Right lobe of liver (tissue), 4 donors: ENCODE data around the gene DDT.

ENCODE experiments used
- CTCF ChIP-seq, 4 donors: fragments of 200-600 bp in 3 of 4; fragments of 450-650 bp in 1 of 4; IDR thresholded peaks; one replicate each; pipeline versions ENCODE4 v1.5.1 to v1.8.0; 2016 to 2022; ENCODE audit warnings: antibody characterized with exemption in 4 of 4, mild to moderate bottlenecking in 2 of 4
- POLR2A ChIP-seq: fragments of 450-650 bp; IDR thresholded peaks from one replicate; pipeline ENCODE4 v1.6.1; 2017; ENCODE audit warnings: antibody characterized with exemption, mild to moderate bottlenecking
- donor health status: DM: no; HTN: no; CAD: no.
- donor health status: DM: no; HTN: no; CAD: no.
- donor health status: DM: no; HTN: yes; CAD: no.

- TF ChIP-seq CTCF (IDR thresholded peaks at IDR 0.05) (no peak), POLR2A (no peak)
Measured at GRCh38 chr22:23970816-23971486, 3.3 kb downstream of the DDT start.
